ENCODE measurements around the gene GLB1L. TPM values are rescaled to one million over a fixed set of nuclear protein-coding genes. Genes with fewer than 3 reads are reported as not detected.
A peak's percentile ranks its signal among the peaks of the same experiment; 100 is the strongest.

GLB1L gene
- total RNA-seq, 1 donor: 3.4 TPM

DNA sequence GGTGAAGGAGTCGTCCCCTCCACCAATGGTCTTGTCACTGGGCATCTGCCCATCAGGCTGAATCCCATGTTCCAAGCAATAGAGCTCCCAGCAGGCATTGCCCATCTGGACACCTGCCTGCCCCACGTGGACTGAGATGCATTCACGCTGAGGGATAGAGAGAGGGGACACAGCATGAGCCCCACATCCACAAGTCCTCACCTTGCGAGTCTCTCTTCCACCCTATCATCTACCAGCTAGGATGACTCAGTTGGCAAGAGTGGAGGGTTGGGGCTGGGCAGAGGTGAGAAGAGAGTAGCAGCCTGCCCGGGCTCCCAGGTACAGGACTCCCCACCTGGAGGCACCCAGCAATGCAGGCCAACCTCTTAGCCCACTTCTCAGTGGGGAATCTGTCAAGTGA, 6.8 kb upstream of the GLB1L start:
- Histone ChIP-seq H3K9me3 (ENCODE audit: low read depth, low read length) (no peaks in the 10 kb centered on the region), H3K27me3 (ENCODE audit: insufficient read depth, low read length) (no peaks in the 10 kb centered on the region), H3K4me1 (ENCODE audit: insufficient read depth, low read length) (peaks cover 64% of the 10 kb centered on the region), H3K4me3 (ENCODE audit: low read length) (peak overlapping the region; percentile 96)

DNA sequence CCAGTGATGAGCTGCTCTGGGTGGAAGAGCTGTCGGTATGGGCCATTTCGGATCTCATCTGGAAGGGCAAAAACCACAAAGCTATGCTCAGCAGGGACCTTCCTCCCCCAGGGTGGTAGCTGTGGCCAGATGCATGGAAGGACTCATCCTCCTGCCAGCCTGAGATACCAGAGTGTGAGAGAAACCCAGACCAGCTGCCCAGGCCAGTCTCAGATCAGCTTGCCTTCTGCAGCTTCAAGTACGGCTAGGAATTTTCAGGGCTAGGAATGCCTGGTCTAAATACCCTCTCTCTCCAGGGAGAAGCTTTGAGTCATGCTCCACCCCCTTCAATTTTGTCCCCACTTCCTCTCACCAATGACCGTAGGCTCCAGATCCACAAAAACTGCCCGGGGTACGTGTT, 6.4 kb upstream of the GLB1L start:
- no peaks in the 10 kb centered on the region for H3K9me3 ChIP-seq (ENCODE audit: low read depth, low read length)
- no peaks in the 10 kb centered on the region for H3K27me3 ChIP-seq (ENCODE audit: insufficient read depth, low read length)
- peak overlapping the region; percentile 96 for H3K4me3 ChIP-seq (ENCODE audit: low read length)
- peaks cover 68% of the 10 kb centered on the region for H3K4me1 ChIP-seq (ENCODE audit: insufficient read depth, low read length)

DNA sequence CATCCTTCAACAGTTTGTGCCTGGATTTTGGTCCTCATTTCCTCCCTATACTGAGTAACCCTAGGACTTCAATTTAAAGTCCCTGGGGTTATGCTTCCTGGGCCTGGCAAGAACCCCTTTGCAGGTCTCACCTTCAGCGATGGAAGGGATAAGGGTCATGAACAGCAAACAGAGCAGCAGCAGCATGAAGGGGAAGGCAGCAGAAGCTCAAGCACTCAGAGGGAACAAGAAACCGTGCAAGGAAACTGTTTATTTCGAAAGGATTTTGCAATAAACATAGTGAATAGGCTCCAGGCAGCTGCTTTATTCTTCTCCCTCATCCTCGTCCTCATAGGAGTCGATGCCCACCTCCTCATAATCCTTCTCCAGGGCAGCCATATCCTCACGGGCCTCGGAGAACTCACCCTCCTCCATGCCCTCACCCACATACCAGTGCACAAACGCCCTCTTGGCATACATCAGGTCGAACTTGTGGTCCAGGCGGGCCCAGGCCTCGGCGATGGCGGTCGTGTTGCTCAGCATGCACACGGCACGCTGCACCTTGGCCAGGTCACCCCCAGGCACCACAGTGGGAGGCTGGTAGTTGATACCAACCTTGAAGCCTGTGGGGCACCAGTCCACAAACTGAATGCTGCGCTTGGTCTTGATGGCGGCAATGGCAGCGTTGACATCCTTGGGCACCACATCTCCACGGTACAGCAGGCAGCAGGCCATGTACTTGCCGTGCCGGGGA, 5.0 kb upstream of the GLB1L start:
- H3K9me3 ChIP-seq (ENCODE audit: low read depth, low read length): no peaks in the 10 kb centered on the region
- no peaks in the 10 kb centered on the region for H3K27me3 ChIP-seq (ENCODE audit: insufficient read depth, low read length)
- H3K4me1 ChIP-seq (ENCODE audit: insufficient read depth, low read length): peaks cover 75% of the 10 kb centered on the region
- H3K4me3 ChIP-seq (ENCODE audit: low read length): peak overlapping the region; percentile 22

DNA sequence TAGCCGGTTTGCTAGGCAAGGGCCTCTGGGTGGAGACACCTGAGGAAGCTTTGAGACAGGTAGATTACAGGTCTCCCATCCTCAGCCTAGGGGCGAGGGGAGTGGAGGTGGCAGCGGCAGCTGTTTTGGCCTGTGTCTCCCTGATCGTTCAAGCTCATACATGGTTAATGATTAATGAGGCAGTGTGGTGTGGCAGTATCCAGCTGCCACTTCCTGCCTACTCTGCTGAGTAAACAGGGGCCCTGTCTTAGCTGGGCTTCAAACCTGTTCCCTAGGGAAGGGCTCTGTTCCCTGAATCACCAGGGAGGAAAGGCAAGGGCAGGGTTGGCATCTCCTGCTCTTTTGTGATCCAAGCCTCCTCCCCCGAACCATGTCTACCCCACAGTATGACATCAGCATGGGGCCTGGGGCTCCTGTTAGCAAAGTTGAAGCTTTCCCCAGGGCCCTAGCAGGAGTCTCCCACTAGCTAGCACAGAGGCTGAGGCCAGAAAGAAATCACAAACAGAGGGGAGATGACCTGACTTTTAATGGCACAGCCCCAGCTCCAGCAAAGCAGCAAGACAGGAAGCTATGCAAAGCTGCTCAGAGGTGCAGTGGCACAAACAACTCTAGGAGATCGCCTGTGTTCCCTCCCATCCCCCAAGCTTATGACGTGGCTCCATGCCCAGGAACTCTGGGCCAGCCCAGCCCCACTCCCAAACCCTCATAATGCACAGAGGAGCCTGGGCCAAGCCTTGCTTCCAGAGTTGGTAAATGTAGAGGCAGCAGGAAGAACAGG, 4.1 kb upstream of the GLB1L start:
- Histone ChIP-seq H3K9me3 (ENCODE audit: low read depth, low read length) (no peaks in the 10 kb centered on the region), H3K4me3 (ENCODE audit: low read length) (peak overlapping the region; percentile 22), H3K27me3 (ENCODE audit: insufficient read depth, low read length) (no peaks in the 10 kb centered on the region), H3K4me1 (ENCODE audit: insufficient read depth, low read length) (peaks cover 79% of the 10 kb centered on the region)

DNA sequence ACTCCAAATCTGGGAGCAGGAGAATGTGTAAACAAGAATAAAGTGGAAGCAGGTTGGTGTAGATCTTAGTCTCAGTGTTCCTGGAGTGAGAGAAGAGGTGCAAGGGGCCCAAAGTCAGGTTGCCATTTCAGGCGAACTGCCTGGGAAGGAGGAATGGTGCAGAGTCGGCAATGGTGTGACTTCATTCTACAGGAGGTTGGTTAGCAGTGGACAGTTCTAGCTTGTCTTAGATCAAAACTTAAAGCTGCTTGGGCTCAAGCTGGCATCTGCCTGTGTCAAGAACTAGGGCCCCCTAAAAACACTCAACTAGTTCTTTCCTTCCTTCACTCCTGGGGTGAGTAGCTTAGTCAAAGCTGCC, 3.6 kb upstream of the GLB1L start:
- peaks cover 84% of the 10 kb centered on the region for H3K4me1 ChIP-seq (ENCODE audit: insufficient read depth, low read length)

DNA sequence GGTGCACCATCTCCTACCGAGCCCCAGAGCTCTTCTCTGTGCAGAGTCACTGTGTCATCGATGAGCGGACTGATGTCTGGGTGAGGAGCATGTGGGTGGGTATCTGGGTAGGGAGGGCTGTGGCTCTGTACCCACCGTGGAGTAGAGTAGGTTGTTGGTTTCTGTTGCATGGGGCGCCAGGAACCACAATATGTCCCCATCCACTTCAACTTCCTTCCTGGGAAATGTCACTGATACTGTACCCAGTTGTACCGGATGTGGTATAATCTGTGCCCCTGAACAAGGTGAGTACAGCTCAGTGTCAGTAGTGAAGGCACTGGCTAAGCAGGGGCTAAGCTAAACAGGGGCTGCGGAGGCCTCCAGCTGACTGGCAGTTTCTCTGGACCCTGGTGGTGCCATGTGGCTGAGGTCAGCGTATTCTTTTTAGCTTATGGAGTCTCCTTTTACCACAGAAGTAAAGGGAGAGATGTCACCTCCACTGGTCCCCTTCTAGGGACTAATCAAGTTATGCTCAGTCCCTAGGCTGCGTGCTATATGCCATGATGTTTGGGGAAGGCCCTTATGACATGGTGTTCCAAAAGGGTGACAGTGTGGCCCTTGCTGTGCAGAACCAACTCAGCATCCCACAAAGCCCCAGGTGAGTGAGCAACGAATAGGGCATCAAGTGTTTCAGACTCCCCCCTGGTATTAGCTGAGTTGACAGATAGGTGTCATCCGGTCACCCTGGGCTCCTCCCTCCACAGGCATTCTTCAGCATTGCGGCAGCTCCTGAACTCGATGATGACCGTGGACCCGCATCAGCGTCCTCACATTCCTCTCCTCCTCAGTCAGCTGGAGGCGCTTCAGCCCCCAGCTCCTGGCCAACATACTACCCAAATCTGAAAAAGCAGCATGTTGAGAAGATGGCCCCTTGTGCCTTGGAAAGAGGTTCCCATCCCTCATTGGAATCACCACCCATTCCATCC, 2.7 kb upstream of the GLB1L start:
- H3K4me3 ChIP-seq (ENCODE audit: low read length): no peak overlapping the region

More for the DNA sequence above, 3.6 kb upstream of the GLB1L start:
- Histone ChIP-seq H3K4me3 (ENCODE audit: low read length) (peak overlapping the region; percentile 22), H3K27me3 (ENCODE audit: insufficient read depth, low read length) (no peaks in the 10 kb centered on the region), H3K9me3 (ENCODE audit: low read depth, low read length) (no peaks in the 10 kb centered on the region)

DNA sequence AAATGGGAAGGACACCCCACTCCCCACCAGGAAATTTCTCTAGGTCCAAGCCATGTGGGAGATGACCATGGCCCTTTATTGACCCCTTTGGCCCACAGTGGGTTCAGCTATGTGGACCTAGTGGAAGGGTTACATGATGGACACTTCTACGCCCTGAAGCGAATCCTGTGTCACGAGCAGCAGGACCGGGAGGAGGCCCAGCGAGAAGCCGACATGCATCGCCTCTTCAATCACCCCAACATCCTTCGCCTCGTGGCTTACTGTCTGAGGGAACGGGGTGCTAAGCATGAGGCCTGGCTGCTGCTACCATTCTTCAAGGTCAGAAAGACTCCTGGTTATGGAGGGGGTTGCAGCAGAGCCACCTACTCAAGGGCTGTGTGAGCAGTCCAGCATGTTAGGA, 1.3 kb upstream of the GLB1L start:
- peaks cover 79% of the 10 kb centered on the region for H3K4me1 ChIP-seq (ENCODE audit: insufficient read depth, low read length)
- H3K4me3 ChIP-seq (ENCODE audit: low read length): no peak overlapping the region
- H3K27me3 ChIP-seq (ENCODE audit: insufficient read depth, low read length): no peaks in the 10 kb centered on the region
- H3K9me3 ChIP-seq (ENCODE audit: low read depth, low read length): no peaks in the 10 kb centered on the region

More for the DNA sequence above, 2.7 kb upstream of the GLB1L start:
- Histone ChIP-seq H3K9me3 (ENCODE audit: low read depth, low read length) (no peaks in the 10 kb centered on the region), H3K4me1 (ENCODE audit: insufficient read depth, low read length) (peaks cover 86% of the 10 kb centered on the region), H3K27me3 (ENCODE audit: insufficient read depth, low read length) (no peaks in the 10 kb centered on the region)

DNA sequence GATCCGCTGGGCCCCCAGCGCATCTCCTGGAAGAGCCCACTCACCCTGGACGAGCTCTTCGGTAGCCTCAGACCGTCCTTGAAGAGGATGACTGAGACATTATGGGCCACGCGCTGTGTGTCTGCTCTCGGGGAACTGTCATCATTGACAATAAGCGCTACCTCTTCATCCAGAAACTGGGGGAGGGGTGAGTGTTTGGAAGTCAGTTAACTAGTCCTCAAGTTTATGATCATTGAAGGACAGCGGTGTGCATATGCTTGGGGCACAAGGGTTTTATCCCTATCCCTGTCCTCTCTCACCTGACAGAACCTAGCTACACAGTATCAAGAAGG, 621 bp upstream of the GLB1L start:
- no peaks in the 10 kb centered on the region for H3K9me3 ChIP-seq (ENCODE audit: low read depth, low read length)
- H3K4me1 ChIP-seq (ENCODE audit: insufficient read depth, low read length): peaks cover 72% of the 10 kb centered on the region
- H3K4me3 ChIP-seq (ENCODE audit: low read length): peak overlapping the region; percentile 81
- no peaks in the 10 kb centered on the region for H3K27me3 ChIP-seq (ENCODE audit: insufficient read depth, low read length)

DNA sequence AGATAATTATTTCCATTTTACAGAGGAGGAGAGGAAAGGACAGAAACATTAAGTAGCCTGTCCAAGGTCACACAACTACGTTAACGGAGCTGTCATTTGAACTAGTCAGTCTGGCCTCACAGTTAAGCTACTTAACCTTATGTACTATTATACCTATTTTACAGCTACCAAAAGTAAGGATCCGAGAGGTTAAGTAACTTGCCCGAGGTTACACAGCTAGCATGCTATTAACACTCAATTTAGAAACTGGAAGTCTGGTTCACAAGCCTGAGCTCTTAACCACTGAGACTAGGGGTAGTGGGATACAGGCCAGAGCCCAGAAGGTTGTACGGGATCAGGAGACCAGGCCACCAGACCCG, 476 bp downstream of the GLB1L start:
- no peaks in the 10 kb centered on the region for H3K9me3 ChIP-seq (ENCODE audit: low read depth, low read length)
- H3K27me3 ChIP-seq (ENCODE audit: insufficient read depth, low read length): no peaks in the 10 kb centered on the region
- H3K4me3 ChIP-seq (ENCODE audit: low read length): peak overlapping the region; percentile 81
- peaks cover 61% of the 10 kb centered on the region for H3K4me1 ChIP-seq (ENCODE audit: insufficient read depth, low read length)

DNA sequence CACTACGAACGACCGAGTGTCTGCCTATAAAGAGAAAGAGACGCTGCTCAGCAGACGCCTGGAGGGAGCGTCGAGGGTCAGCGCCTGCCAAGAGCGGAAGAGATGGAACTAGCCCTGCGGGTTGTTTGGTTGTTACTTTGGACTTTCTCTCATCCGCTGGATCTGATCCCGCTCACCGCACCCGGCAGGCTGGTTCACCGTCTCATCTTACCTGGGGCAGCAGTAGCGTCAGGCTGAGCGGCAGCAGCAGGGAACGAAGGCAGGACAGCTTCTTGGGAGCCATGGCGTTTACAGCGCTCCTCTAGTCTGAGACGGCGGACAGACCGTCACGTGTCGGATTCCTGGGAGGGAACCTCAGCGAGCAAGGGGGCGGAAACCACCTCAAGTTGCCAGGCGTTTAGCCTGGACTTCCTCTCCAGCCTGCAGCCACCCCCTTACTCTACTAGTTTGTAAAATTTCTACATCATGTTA, 1.9 kb downstream of the GLB1L start:
- peaks cover 46% of the 10 kb centered on the region for H3K4me1 ChIP-seq (ENCODE audit: insufficient read depth, low read length)
- no peak overlapping the region for H3K4me3 ChIP-seq (ENCODE audit: low read length)
- no peaks in the 10 kb centered on the region for H3K27me3 ChIP-seq (ENCODE audit: insufficient read depth, low read length)
- no peaks in the 10 kb centered on the region for H3K9me3 ChIP-seq (ENCODE audit: low read depth, low read length)

DNA sequence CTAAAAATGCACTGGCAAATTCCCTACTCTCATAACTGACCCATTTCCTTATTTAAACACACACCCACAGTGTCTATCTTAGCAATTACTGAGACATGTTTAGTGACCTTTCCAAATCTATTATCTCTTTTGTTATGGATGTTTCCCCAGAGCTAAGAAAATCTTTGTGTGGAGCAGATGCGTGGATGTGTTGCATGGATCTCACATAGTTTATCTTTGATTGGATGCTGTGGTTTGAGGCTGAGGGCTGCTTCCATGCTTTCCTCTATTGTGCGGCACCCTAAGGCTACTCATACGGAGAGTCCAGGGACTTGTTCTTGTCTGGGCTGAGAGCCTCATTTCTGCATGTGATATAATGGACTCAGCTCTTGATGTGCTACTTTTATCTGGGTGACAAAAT, 10.9 kb downstream of the GLB1L start:
- no peak overlapping the region for H3K4me3 ChIP-seq (ENCODE audit: low read length)
- no peaks in the 10 kb centered on the region for H3K9me3 ChIP-seq (ENCODE audit: low read depth, low read length)
- no peaks in the 10 kb centered on the region for H3K27me3 ChIP-seq (ENCODE audit: insufficient read depth, low read length)
- H3K4me1 ChIP-seq (ENCODE audit: insufficient read depth, low read length): peaks cover 12% of the 10 kb centered on the region

DNA sequence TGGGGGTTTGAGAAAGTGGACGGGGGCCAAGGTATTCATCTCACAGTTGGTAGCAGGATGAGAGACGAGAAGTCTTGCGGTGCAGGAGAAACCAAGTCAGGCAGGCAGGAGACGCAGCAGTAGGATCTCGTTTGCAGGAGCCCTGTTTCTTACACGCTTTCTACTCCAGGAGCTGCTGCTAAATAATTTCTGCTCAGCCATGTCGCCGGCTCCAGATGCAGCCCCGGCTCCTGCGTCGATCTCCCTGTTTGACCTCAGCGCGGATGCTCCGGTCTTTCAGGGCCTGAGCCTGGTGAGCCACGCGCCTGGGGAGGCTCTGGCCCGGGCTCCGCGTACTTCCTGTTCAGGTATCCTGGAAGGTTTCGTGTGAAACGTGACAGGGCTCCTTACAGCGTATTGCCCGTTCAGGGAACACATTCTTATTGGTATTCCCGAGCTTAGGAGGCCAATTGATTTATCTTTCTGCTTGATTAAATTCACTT, 15.1 kb downstream of the GLB1L start:
- Histone ChIP-seq H3K4me1 (ENCODE audit: insufficient read depth, low read length) (peaks cover 46% of the 10 kb centered on the region), H3K4me3 (ENCODE audit: low read length) (peak overlapping the region; percentile 80), H3K27me3 (ENCODE audit: insufficient read depth, low read length) (no peaks in the 10 kb centered on the region), H3K9me3 (ENCODE audit: low read depth, low read length) (no peaks in the 10 kb centered on the region)

DNA sequence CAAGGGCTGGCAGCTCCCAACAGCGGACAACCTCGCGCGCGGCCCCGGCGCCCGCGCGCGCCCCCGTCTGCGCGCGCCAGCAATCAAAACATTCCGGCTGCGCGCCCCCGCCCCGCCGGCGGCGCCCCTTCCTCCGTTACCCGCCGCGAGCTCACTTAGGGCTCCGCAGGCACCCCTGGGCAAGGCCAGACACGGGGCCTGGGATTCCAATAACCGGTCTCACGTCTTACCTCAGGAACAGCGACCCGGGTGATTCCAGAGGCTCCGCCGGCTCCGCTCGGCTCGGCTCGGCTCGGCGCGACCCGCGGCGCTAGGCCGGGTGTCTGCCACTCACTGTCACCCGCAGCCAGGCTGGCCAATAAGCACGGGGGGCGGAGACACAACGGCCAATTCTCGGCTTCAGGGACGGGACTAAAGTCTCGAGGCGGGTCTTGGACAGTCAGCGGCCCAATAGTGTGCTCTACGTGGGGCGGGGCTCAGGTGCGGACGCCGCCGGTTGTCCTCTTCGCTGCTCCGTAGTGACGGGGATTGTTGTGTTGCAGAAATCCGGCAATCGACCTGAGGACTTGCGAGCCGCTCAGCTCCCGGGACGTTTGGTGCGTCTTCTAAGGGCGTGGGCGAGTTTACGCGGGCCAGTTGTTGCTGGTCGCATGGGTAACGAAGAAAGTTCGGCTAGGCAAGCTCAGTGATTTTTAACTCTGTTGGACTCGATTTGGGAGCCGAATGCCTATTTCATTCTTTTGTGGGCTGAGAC, 15.8 kb downstream of the GLB1L start, which contains the start of the genes ANKZF1 and ATG9A:
Gene ANKZF1, plus strand, starts transcription at position 502 of the 754 bp plus-strand sequence. CDS start 452 bp downstream, outside the sequence.
Gene ATG9A, minus strand, starts transcription at position 332 of the 754 bp plus-strand sequence. CDS start 1,612 bp downstream, outside the sequence.
- no peaks in the 10 kb centered on the region for H3K9me3 ChIP-seq (ENCODE audit: low read depth, low read length)
- peaks cover 51% of the 10 kb centered on the region for H3K4me1 ChIP-seq (ENCODE audit: insufficient read depth, low read length)
- H3K27me3 ChIP-seq (ENCODE audit: insufficient read depth, low read length): no peaks in the 10 kb centered on the region
- peak within 1 kb of the TSS; percentile 80 for H3K4me3 ChIP-seq (ENCODE audit: low read length)

DNA sequence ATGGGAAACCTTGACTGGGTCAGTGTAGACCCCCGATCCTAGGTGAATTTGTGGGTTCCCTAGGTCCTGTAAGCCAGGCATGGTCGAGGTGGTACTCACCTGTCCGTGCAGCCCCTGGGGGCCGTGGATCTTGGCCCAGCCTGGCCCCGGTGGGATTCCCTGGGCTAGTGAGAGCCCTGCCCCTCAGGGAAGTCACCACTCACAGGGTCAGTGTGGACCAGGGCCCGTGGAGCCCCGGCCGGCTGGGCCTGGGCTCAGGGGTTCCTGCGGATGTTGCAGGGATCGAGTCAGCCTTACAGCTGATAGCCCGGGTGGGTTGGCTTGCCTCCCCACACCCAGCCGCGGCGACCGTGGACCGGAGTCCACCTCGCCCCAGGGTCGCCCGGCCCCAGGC, 16.3 kb downstream of the GLB1L start:
- H3K4me3 ChIP-seq (ENCODE audit: low read length): peak overlapping the region; percentile 80

More for the DNA sequence above, 16.3 kb downstream of the GLB1L start:
- Histone ChIP-seq H3K27me3 (ENCODE audit: insufficient read depth, low read length) (no peaks in the 10 kb centered on the region), H3K4me1 (ENCODE audit: insufficient read depth, low read length) (peaks cover 51% of the 10 kb centered on the region), H3K9me3 (ENCODE audit: low read depth, low read length) (no peaks in the 10 kb centered on the region)
